GM12874 (cell line): ENCODE data around the gene CERS6.

Source experiments
- CTCF ChIP-seq: IDR thresholded peaks from 2 replicates; pipeline ENCODE4 v1.5.1; 2011; ENCODE audit warnings: low read depth, mild to moderate bottlenecking, control low read depth, low read length, moderate library complexity; ENCODE audit not compliant: insufficient read depth

Gene CERS6

DNA sequence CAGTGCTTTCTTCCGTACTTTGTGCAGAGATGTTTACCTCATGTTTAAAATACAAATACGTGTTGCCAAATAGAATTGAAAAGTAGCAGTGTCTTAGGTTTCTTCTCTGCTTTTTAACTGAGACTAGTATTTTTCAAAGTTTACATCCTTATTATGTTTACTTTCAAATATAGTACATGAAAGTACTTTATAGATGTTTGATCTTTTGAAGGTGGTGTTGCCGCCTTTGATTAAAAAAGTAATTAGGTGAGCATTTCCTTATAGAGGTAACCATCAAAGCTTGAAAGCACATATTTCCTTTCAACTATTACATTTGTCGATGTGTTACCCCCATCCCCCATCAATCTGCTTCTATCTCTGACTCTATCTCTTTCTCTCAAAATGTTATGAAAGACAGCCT is 87.0 kb downstream of the CERS6 start:
- TF ChIP-seq CTCF, result no peak

- TF ChIP-seq CTCF, result no peak
Observed at GRCh38 chr2:168543935-168544334, 87.9 kb downstream of the CERS6 start.

DNA sequence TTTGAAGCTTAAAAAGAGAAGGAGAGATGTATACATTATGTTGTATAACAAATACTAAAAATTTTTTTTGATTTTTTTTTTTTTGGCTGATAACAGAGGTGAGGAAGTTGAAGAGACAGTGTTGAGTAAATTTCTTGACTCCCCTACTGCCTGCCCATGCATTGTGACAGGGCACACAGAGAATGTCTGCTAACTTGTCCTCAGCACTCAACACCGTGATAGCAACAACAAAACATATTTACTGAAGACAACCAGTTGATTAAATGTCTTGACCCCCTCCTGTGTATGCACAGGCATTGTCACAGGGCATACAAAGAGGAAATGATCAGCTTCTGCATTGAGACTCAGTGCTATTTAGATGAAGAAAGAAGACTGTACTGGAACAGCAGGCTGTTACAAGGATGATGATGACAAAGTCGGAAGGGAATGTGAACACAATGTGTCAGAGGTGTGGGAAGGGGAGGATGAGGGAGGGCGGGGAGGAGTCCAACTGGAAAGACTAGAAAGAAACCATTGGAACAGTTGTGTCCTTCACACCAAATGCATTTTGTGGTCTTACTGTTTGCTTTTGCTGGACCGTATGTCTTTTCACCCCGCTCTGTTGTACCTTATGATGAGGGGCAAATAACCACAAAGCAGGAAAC is 89.5 kb downstream of the CERS6 start:
- no peak for TF ChIP-seq CTCF

DNA sequence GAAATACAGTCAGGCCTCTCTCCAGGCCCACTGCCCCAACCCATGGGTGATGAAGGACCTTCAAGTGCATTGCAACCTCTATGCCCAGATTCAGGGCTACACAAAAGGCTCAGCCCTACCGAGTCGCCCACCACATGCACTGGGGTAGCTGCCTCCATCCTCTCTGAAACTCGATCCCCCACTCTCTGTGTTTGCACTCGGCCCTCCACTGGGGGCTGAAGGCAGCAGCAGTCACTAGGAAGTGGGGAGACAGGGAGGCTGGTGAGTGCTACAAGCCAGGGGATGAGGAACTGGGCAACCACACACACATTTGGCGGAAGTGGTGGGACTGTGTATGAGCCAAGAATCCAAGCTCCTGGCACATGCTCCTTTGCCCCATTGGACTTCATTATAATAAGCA is 94.6 kb downstream of the CERS6 start:
- no peak for TF ChIP-seq CTCF

GRCh38 chr2:168552450-168552856 is 96.4 kb downstream of the CERS6 start:
- no peak for TF ChIP-seq CTCF

GRCh38 chr2:168555283-168555682 is 99.2 kb downstream of the CERS6 start:
- no peak for TF ChIP-seq CTCF

GRCh38 chr2:168559187-168559586 is 103.1 kb downstream of the CERS6 start:
- no peak for TF ChIP-seq CTCF
